Loucy (cell line): ENCODE results near the gene PARD3B.

Experiments used
- H2AFZ ChIP-seq: fragments of 200-600 bp; sonication (generic); 2 replicates; pipeline ENCODE4 v1.6.0; 2016; ENCODE audit warnings: antibody characterized with exemption, mild to moderate bottlenecking, low read length, moderate library complexity
- H3F3A ChIP-seq: fragments of 200-600 bp; 2 replicates; pipeline ENCODE4 v1.6.0; 2016; ENCODE audit warnings: antibody characterized with exemption, low read depth, mild to moderate bottlenecking
- H3K27me3 ChIP-seq: fragments of 200-600 bp; sonication (generic); 2 replicates; pipeline ENCODE4 v1.6.1; 2014; ENCODE audit warnings: low read length, mild to moderate bottlenecking; ENCODE audit not compliant: insufficient read depth, poor library complexity, severe bottlenecking
- H3K36me3 ChIP-seq: fragments of 200-600 bp; sonication (generic); 2 replicates; pipeline ENCODE4 v1.6.1; 2016; ENCODE audit warnings: low read length; ENCODE audit not compliant: insufficient read depth
- H3K4me1 ChIP-seq: fragments of 200-600 bp; sonication (generic); 2 replicates; pipeline ENCODE4 v1.5.1; 2014; ENCODE audit warnings: low read length, mild to moderate bottlenecking; ENCODE audit not compliant: insufficient read depth, poor library complexity, severe bottlenecking
- H3K4me2 ChIP-seq: fragments of 200-600 bp; sonication (generic); 2 replicates; pipeline ENCODE4 v1.6.0; 2014; ENCODE audit warnings: antibody characterized with exemption, low read length, low read depth, mild to moderate bottlenecking; ENCODE audit not compliant: poor library complexity, severe bottlenecking
- H3K4me3 ChIP-seq: fragments of 200-600 bp; sonication (generic); 2 replicates; pipeline ENCODE4 v1.5.1; 2014; ENCODE audit warnings: low read length, mild to moderate bottlenecking, mixed read lengths; ENCODE audit not compliant: poor library complexity, severe bottlenecking
- H3K79me2 ChIP-seq: fragments of 200-600 bp; sonication (generic); 2 replicates; pipeline ENCODE4 v1.6.1; 2014; ENCODE audit warnings: low read length; ENCODE audit not compliant: insufficient read depth
- H3K9ac ChIP-seq: fragments of 200-600 bp; sonication (generic); 2 replicates; pipeline ENCODE4 v1.6.0; 2014; ENCODE audit warnings: mild to moderate bottlenecking, low read depth, low read length, moderate library complexity; ENCODE audit not compliant: poor library complexity, severe bottlenecking
- H3K9me2 ChIP-seq: fragments of 200-600 bp; sonication (generic); replicated peaks from 2 replicates; pipeline ENCODE4 v1.6.1; 2016; ENCODE audit warnings: low read depth, low read length, mixed read lengths
- H3K9me3 ChIP-seq: fragments of 200-600 bp; sonication (generic); 2 replicates; pipeline ENCODE4 v1.6.1; 2014; ENCODE audit warnings: mild to moderate bottlenecking, antibody characterized with exemption, low read length, low read depth; ENCODE audit not compliant: insufficient read depth
- H4K20me1 ChIP-seq: fragments of 200-600 bp; sonication (generic); 2 replicates; pipeline ENCODE4 v1.6.0; 2014; ENCODE audit warnings: antibody characterized with exemption, low read length, mild to moderate bottlenecking; ENCODE audit not compliant: insufficient read depth, poor library complexity, severe bottlenecking
- CTCF ChIP-seq: fragments of 200-600 bp; sonication (generic); conservative IDR thresholded peaks from 2 replicates; pipeline ENCODE4 v1.5.1; 2014; ENCODE audit warnings: mild to moderate bottlenecking, antibody characterized with exemption, low read length
- EZH2phosphoT487 ChIP-seq: fragments of 200-600 bp; IDR thresholded peaks from 2 replicates; pipeline ENCODE4 v1.6.1; 2018; ENCODE audit warnings: antibody characterized with exemption, mild to moderate bottlenecking, moderate library complexity, borderline replicate concordance

The PARD3B gene

GRCh38 chr2:205586626-205587025 lies 1041.4 kb downstream of the PARD3B start:
- H3K27me3 ChIP-seq, result no peaks in the 10 kb centered on the region
- H3K4me3 ChIP-seq, result no peak overlapping the region
- no peak for TF ChIP-seq CTCF
- H4K20me1 ChIP-seq, result no peaks in the 10 kb centered on the region
- H3K9me3 ChIP-seq, result no peaks in the 10 kb centered on the region
- no peaks in the 10 kb centered on the region for H3K36me3 ChIP-seq
- H3K9me2 ChIP-seq, result no peaks in the 10 kb centered on the region
- H3F3A ChIP-seq, result no peaks in the 10 kb centered on the region
- no peak overlapping the region for H2AFZ ChIP-seq
- no peak overlapping the region for H3K9ac ChIP-seq
- H3K4me1 ChIP-seq, result no peaks in the 10 kb centered on the region
- no peaks in the 10 kb centered on the region for H3K79me2 ChIP-seq
- H3K4me2 ChIP-seq, result no peak overlapping the region

GRCh38 chr2:205589479-205589878 lies 1044.2 kb downstream of the PARD3B start:
- Histone ChIP-seq H2AFZ (no peak overlapping the region), H3K36me3 (no peaks in the 10 kb centered on the region), H3K9me3 (no peaks in the 10 kb centered on the region), H3K4me3 (no peak overlapping the region), H3K9ac (no peak overlapping the region), H3K4me1 (no peaks in the 10 kb centered on the region), H3F3A (no peaks in the 10 kb centered on the region), H3K9me2 (no peaks in the 10 kb centered on the region), H3K79me2 (no peaks in the 10 kb centered on the region), H3K27me3 (no peaks in the 10 kb centered on the region), H3K4me2 (no peak overlapping the region), H4K20me1 (no peaks in the 10 kb centered on the region)
- TF ChIP-seq EZH2phosphoT487, result no peak
- TF ChIP-seq CTCF, result no peak

GRCh38 chr2:205590759-205591158 lies 1045.5 kb downstream of the PARD3B start:
- H2AFZ ChIP-seq, result no peak overlapping the region
- H3K27me3 ChIP-seq, result no peaks in the 10 kb centered on the region
- no peaks in the 10 kb centered on the region for H3F3A ChIP-seq
- no peak for TF ChIP-seq CTCF
- no peak for TF ChIP-seq EZH2phosphoT487
- no peaks in the 10 kb centered on the region for H3K79me2 ChIP-seq
- no peaks in the 10 kb centered on the region for H3K9me3 ChIP-seq
- H4K20me1 ChIP-seq, result no peaks in the 10 kb centered on the region
- no peaks in the 10 kb centered on the region for H3K36me3 ChIP-seq
- no peak overlapping the region for H3K4me3 ChIP-seq
- no peak overlapping the region for H3K9ac ChIP-seq
- no peak overlapping the region for H3K4me2 ChIP-seq
- H3K4me1 ChIP-seq, result no peaks in the 10 kb centered on the region
- no peaks in the 10 kb centered on the region for H3K9me2 ChIP-seq
